NCI-H460 (cell line): ENCODE data around the gene CSNK1G1. TPM values are rescaled to one million over a fixed set of nuclear protein-coding genes. Genes with fewer than 3 reads are reported as not detected.

Source experiments
- DNase-seq: peaks from one replicate; pipeline ENCODE4 v3.0.0-alpha.2; 2016; ENCODE audit warnings: low read depth; ENCODE audit errors: extremely low read depth
- total RNA-seq: library from RNA; depleted of rRNA; stranded (reverse); fragments of >200 nt; shearing (Covaris generic); gene quantifications from 2 replicates; pipeline ENCODE4 v1.2.3, GENCODE V29; 2014

Gene CSNK1G1
- total RNA-seq, 1 experiment from 2014 or later, result 20.7 TPM

- DNase-seq, result peak; percentile 24
These were observed 146.2 kb downstream of the CSNK1G1 start for GRCh38 chr15:64209680-64210334.

- DNase-seq, result no peak
These were observed 150.8 kb downstream of the CSNK1G1 start for GRCh38 chr15:64205202-64205601.

GRCh38 chr15:64197425-64197824 is 158.5 kb downstream of the CSNK1G1 start:
- no peak for DNase-seq

GRCh38 chr15:64193971-64194370 is 162.0 kb downstream of the CSNK1G1 start:
- no peak for DNase-seq

- no peak for DNase-seq
These were observed 163.8 kb downstream of the CSNK1G1 start for GRCh38 chr15:64191971-64192830.

- no peak for DNase-seq
These were observed 168.4 kb downstream of the CSNK1G1 start for GRCh38 chr15:64187396-64188191.

- DNase-seq, result no peak
These were observed 170.6 kb downstream of the CSNK1G1 start for GRCh38 chr15:64185146-64185911.

- DNase-seq, result no peak
These were observed 173.1 kb downstream of the CSNK1G1 start for GRCh38 chr15:64182859-64183370.

- DNase-seq, result no peak
These were observed 175.6 kb downstream of the CSNK1G1 start for GRCh38 chr15:64180235-64180824.

GRCh38 chr15:64166102-64166890 is 189.7 kb downstream of the CSNK1G1 start:
- no peak for DNase-seq

- DNase-seq, result no peak
These were observed 191.5 kb downstream of the CSNK1G1 start for GRCh38 chr15:64164436-64164835.

GRCh38 chr15:64163659-64164362 is 192.2 kb downstream of the CSNK1G1 start:
- no peak for DNase-seq

- DNase-seq, result peak; percentile 96
These were observed 192.9 kb downstream of the CSNK1G1 start, which contains the start of gene PPIB for GRCh38 chr15:64162869-64163658. Gene PPIB, minus strand, starts transcription at chr15:64163022. Its CDS starts 36 bp downstream, at chr15:64162986.

GRCh38 chr15:64162478-64162868 is 193.5 kb downstream of the CSNK1G1 start:
- no peak for DNase-seq

GRCh38 chr15:64161688-64162477 is 194.1 kb downstream of the CSNK1G1 start:
- no peak for DNase-seq

- DNase-seq, result no peak
These were observed 197.4 kb downstream of the CSNK1G1 start for GRCh38 chr15:64158363-64159134.
